Activated T-cell treated with anti-CD3 and anti-CD28 coated beads for 24 hours (primary cell): ENCODE results near the gene SRCIN1.

ENCODE experiments used
- DNase-seq: peaks from one replicate; pipeline ENCODE4 v3.0.0-alpha.2; 2020; ENCODE audit warnings: low read depth

SRCIN1 gene

DNA sequence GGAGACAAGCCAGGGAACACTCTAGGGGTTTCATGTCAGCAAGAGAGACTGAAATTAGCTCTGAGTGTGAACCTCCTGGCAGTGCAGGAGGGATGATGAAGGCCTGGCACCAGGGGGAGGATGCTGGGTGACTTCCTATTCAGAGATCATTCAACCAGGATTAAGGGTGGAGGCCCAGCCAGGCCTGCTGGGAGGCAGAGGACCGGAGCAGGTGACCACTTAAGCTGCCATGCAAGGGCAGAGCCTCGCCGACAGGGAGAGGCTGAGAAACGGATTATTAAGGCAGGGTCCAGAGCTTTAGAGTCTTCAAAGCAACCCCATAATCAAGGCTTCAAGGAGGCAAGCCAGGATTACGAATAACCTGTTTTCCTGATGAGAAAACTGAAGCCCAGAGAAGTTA, 10.6 kb upstream of the SRCIN1 start:
- DNase-seq, result no peak

DNA sequence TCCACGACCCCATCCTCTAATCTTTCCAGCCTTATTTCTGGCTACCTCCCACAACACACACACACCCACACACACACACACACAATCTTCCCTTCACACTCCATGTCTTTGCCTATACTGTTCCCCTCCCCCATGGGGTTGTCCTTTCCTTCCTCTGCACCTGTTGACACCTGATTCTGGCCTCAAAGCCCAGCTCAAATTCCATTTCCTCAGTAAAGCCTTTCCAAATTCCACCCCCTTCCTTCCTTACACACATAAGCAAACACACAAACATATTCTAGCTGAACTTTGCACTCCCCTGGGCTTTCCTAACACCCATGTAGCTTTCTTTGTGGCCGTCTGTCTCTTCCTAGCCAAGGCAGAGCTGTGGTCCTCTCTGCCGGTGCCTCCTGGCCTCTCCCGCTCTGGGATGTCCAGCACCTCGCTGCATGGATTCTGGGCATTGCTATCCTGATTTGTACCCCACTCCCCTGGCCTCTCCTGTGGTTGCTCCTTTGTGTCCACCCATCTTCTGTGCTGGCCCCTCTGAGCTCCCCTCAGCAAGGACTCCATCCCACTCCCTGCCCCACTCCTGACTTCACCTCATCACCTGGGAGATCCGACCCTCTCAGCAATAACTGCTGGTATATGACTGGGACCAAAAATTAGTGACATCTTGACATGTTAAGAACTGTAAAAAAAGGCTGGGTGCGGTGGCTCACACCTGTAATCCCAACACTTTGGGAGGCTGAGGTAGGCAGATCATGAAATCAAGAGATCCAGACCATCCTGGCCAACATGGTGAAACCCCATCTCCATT, 8.4 kb upstream of the SRCIN1 start:
- no peak for DNase-seq

DNA sequence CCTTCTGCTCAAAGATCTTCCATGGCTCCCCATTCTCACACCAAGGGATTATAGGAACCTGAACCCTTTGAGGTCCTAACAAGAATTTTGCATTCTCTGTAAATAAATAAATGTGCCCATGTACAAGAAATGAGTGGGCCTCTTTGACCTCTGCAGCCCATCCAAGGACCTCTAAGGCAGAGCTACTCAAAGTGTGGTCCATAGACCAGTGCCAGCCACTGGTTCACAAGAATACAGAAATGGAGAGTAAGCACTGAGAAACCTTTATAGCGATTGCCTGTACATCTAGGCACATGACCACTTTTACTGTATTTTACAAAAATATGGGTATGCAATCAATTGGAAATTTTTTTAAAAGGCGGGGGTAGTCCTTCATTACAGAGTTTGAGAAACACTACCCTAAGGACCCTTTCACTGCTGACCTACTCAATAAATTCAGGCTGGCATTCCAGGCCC, 7.8 kb upstream of the SRCIN1 start:
- DNase-seq, result no peak

DNA sequence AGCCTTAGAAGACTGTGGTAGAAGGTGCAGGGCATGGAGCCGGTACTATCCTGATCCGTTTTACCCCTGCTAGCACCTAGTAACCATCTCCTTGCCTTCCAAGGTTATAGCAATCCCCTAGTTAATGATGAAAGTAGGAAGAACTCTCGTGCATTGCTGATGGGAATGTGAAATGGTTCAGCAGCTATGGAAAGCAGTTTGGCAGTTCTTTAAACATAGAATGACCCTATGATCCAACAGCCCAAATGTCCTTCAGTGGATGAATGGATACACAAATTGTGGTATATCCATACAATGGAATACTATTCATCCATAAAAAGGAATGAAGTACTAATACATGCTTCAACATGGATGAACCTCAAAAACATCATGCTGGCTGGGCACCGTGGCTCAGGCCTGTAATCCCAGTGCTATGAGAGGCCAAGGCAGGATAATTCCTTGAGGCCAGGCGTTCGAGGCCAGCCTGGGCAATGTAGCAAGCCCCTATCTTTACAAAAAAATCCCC, 6.2 kb upstream of the SRCIN1 start:
- DNase-seq, result no peak

DNA sequence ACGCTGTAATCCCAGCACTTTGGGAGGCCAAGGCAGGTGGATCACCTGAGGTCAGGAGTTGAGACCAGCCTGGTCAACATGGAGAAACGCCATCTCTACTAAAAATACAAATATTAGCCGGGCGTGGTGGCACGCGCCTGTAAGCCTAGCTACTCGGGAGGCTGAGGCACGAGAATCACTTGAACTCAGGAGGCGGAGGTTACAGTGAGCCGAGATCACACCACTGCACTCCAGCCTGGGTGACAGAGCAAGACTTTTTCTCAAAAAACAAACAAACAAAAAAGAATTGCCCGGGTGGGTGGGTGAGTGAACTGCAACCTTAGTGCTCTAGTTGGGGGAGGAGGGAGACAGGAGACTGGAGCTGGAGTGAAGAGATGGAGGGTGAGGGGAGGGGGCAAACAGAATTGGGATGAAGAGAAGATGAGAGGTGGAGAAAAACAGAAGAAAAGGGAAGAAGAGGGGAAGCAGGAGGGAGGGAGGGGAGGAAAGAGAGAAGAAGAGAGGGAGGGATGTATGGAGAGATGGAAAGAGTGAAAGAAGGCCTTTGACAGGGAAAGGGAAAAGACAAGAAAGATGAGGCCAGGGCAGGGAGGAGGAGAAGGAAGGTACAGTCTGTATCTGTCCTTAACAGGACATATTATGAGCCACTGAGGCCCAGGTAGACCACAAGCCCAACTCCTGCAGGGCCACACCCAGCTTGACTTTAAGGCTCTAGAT, 5.5 kb upstream of the SRCIN1 start:
- no peak for DNase-seq

DNA sequence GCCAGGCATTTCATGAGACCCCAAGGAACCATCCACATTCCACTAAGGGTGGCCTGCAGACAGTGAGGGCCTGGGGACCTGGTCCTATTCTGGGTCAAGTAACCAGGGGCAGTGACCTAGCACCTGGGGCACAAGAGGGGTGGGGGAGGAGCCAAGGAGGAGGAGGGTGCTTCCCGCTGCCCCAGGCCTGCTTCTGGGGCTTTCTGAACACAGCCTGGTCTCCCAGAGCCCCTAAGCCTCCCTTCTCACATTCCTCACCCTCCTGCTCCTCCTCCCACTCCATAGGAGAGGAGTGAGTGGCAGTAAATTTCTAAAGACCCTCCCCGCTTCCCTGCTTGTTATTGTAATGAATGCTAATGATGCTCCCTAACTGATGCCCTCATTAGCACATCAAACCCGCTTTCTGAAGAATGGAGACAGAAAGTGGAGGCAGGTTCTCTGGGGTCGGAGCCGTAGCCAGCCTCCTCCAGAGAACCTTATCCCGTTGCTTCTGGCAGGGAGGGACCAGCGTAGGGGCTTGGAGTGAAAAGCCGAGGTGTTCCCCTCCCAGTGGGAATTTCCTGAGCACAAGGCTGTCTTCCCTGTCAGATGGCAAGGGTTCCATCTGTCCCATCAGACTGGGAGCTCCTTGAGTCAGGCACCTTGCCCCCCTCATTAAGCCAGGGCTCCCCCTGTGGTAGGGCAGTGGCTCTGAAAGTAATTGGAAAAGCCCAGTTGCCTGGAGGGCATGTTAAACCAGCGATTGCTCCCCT, 3.7 kb upstream of the SRCIN1 start:
- no peak for DNase-seq

DNA sequence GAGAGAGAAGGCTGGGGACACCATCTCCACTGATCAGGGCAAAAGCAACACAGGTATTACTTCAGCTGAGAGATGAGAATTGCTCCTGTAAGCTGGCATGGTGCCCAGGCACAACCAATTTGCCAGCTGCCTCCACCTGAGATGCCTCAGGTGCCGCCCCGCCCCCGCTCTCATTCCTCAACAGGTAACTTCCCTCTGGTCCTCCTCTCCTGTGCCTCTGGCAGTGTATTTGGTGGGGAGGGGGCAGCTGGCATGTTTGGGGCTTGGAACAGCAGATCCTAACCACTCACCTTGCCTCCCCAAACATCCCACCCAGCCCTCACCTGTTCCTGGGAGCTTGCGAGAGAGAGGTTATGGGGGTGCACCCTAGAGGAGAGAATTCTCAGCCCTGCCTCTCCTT, 2.9 kb upstream of the SRCIN1 start:
- no peak for DNase-seq

DNA sequence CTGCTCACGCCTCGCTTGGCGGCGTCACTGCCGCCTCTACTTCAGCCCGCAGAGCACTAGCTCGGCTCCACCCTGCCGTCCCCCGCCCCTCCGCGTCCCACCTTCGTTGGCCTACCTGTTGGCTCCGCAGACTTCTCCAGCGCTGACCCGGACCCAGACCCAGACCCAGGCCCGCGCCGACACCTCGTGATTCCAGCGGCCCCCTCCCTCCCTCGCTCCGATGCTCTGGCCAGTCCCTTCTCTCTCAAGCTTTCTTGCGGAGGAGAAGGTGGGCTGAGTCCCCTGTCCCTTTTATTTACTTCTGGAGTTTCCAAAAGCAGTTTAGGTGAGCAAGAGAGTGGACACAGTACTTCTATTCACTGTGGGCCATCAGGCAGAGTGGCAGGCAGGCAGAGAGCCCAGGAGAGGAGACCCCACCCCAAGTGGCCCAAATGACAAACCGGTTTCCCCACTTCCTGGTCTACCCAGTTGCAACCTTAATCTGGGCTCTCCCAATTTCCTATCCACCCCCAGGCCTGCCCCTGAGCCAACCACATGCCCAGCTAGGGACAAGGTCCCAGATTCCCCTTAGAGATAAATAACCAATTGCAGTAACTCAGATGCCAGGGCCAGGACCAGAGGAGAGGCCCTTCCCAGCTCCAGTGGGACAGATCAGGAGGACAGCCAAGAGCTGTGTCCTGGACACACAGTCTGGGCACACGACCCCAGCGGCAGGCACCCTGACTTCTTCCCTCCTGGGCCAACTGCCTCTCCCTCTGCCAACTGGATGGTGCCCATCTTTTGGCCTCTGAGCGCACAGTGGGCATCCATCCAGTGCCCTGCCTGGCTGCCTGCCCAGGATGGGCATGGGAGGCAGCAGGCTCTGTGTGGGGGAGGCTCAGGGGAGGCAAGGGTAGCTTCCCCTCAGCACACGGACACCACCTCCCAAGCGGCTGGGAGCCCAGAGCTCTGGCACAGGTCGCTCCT, 1.2 kb upstream of the SRCIN1 start:
- DNase-seq, result no peak

DNA sequence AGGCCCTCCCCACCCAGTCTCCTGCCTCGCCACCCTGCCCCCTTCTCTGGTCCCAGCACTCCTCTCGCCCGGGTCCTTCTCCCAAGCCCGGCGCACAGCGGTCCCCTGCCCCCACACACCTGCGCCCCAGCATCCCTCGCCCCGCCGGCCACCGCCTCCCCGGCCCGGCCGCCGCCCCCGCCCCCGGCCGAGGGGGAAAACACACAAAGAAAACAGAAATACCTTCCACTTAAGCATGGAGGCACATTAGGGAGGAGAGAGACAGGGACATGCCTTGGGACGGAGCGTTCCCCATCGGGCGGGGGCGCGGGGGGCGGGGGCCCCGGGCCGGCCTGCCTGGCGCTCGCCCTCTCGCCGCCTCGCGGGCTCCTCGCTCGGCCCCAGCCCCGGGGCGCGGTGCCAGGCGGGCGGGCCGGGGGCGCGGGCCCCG, 326 bp downstream of the SRCIN1 start:
- no peak for DNase-seq

DNA sequence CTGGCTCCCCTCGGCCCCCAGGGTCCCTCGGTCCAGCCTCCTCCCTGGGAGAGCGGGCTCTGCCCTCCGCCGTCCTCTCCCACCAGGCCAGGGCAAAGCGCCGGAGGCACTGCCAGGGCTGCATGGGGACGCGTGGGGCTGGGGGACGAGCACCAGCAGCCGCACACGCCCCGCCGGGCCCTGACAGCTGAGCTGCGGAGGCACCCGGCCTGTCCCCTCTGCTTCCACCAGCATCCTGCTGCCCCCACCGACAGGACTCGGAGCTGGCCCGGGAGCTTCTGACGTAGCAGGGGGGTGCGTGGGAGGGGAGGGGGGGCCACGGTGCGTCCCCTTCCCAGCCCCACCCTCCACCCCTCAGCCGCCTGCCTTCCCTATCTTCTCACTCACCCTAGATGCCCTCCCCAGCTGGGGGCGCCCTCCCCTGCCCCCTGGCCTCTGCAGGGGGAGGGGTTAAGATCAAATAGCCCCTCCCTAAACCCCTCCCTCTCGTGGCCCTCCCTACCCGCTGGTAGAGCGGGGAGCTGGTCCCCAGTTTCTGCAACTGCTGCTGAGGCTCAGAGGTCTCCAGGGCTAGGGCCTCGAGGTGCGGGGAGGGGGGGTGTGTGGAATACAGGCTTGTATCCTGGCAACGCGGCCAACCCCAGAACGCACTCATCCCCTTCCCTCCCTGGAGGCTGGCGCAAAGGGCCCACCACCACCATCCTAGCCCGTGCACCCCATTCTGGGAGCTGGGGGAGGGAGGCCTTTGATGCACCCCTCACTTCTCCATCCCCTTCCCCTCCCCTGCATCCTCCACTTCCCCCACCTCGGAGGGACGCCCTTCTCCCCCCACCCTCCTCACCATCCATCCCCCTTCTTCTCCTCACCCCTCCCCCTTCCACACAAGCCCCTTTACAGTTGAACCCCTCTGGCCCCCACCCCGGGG, 1.0 kb downstream of the SRCIN1 start:
- DNase-seq, result no peak

DNA sequence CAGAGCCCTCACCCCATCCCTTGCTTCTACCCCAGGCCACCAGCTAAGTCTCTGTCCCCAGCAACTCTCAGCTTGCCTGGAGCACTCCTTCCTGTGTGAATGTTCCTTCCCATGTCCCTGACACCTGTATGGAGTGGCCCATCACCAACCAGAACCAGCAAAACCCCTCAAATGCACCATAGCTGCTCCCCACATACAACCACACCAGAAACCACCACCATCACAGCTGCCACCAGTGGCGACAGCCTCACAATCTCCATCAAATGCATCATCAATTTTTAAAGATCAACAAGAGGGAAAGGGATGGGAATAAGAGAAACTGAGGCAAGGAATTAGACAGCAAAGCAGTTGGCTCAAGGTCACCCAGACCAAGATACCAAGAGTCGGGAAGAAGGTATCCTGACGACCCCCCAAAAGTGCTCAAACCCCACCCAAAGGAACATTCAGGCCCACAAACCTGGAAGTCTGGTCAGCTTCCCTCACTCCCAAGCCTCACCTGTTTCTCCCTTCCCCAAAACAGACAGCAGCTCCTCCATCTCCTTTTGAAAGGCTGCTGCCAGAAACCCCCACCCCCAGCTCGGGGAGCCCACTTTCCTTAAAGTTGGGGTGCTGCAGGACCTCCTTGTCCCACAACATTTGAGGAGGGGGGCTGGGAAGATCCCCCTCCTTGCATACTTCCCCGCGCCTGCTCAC, 1.8 kb downstream of the SRCIN1 start:
- DNase-seq, result no peak

DNA sequence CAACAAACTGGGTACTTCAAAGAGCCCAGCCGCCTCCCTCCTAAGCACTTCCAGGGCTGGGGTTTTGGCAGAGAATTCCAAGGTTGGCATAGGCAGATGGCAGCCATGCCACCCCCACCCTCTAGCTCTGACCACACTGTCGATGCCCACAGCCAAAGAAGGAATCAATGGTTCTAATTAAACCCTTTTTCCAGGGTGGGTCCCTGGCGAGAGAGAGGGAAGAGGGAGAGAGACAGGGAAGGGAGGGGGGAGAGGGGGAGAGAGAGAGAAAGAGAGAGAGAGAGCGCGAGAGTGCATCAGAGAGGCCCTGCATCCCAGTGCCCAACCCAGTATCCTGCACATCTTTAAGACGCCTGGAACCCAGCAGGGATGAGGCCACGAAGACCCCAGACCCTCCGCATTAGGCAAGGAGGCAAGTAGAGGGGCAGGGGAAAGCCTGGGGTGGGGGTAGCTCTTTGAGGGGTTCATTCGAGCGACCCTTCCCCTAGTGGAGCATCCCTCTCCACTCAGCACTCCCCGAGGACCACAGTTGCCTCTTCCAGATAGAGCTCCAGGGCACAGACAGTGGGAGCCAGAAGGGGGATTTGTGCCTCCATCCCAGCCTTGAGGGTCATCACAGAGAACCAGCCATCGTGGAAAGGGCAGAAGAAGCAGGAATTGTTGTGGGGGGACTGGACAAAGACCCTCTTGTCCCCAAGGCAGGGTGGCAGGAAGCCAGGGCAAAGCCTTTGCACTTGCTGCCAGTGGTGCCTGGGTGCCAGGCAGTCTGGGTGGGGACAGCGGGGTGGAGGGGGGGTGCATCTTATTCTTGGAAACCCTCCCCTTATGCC, 2.6 kb downstream of the SRCIN1 start:
- no peak for DNase-seq

DNA sequence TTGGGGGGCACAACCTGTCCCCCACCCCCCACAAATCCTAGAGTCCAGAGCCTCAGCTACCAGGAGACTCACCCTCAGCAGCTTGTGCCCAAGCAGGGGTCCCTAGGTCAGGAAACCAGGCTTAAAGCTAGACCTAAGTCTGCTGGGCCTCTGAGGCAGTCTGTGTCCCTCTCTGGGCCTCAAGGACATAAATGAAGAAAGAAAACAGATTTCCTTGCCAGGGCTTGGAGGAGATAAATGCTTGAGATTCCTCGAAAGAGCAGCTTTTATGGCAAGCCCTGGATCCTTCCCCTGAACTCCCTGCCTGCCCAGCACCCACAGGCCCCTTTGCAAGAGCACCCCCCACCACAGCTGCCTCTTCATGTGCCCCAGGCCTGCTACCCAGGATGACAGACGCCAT, 3.3 kb downstream of the SRCIN1 start:
- no peak for DNase-seq

DNA sequence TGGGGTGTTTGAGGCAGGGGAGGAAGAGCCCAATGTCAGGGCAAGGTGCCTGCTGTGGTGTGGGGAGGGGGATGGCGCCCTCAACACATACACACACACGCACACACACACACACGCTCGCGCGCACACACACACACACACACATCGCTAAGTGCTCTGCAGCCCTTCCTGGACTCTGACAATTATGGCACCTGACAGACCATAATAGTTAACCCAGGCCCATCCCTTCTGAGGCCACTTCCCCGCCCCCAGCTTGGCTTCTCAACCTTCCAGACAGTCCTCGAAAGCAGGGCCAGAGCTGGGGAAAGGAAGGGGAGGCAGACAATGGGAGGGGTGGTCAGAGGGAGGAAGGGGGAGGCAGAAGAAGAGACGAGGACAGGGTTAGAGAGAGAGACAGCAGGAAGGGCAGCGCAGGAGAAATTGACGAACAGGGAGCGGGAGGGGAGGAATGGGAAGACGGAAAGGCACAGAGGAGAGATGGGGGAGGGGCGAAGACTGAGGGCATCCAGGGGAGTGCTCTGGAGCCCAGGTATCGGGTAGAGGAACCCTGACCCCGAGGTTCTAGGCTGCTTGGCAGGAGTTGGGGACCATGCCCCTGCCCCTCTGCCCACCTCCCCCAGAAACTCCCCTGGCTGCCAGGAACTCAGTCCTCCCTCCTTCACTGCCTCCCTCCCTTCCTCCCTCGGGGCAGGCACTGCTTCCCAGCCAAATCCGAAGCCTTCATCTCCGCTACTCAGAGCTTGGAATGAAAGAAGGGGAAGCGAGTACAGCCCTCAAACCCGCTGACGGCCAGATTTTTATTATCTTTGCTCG, 4.0 kb downstream of the SRCIN1 start:
- DNase-seq, result no peak

DNA sequence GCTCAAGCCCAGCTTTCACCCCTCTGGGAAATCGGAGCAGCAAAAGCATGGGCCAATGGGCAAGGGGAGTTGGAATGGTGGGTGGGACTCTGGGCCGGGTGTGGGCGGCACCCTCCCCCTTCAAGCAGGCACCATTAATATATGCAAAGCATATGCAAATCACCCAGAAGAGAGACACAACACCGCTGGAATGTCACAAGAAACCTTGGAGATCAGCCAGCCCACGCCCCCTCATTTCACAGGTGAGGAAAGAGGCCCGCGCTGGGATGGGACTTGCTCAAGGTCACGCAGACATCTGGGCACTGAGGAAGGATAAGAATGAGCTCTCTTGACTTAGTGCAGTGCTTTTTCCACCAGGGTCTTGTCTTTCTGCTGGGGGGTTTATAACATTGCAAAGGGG, 4.8 kb downstream of the SRCIN1 start:
- DNase-seq, result no peak

DNA sequence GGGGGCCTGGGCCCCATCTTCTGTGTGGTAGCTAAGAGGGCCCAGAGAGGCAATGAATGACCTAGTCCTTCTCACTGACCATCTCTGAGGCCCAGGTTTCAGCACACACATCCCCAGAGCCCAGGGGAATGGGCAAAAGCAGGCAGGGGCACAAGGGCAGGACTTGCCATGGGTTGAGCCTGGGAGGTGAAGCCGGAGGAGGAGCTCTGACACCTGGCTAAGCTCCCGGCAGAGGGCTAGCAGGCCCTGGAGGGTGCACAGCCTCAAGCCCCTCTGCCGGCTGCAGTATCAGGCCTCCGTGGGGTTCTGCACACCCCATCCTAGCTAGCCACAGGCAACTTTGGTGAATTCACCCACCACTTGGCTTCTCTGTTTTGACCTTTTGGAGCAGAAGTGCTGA, 5.3 kb downstream of the SRCIN1 start:
- DNase-seq, result no peak

DNA sequence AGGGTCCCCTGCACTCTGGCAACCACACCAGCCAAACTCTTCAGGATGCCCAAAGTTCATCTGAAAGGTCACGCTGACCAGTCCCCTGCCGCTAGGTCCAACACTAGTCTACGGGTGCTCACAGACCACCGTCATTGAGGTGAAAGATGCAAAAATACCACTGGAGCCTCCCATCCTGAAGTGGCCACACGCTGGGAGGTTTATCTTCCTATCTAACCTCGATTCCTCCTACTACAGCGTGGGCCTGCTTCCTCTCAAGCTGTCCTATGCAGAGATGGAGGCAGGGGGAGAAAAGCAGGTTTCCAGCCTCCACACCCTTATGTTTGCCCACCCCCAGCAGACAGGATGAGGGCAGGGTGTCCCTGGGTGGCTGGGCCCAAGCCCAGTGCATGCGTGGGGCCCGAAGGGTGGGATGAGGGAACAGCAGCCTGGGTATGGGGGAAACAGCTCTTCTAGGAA, 6.3 kb downstream of the SRCIN1 start:
- DNase-seq, result no peak

DNA sequence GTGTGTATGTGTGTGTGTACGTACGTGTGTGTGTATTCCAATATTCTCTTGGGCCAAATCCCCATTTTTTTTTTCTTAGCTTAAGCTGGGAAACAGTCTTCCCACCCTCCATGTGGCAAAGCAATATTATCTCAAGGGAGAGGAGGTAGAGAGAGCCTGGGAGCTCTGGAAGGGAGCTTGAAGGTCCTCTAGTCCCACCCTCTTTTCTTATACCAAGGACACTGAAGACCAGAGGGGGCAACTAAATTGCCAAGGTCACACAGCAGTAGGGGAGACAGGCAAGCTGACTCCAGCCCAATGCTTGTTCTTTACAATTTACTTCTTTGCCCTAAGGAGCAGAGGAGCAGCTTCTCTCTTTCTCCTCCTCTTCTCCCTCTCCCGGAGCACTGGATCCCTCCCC, 6.8 kb downstream of the SRCIN1 start:
- no peak for DNase-seq
